ENCODE measurements around the gene DOC2A. TPM values are rescaled to one million over a fixed set of nuclear protein-coding genes. Genes with fewer than 3 reads are reported as not detected.

The DOC2A gene
- total RNA-seq, 1 donor from 2014 or later = 7.4 TPM

- peaks cover 4% of the 10 kb centered on the region for H3K36me3 Mint-ChIP-seq (ENCODE audit: low read depth, unreplicated experiment)
- peak overlapping the region; percentile 90 for H3K4me3 Mint-ChIP-seq (ENCODE audit: unreplicated experiment)
- no peaks in the 10 kb centered on the region for H3K9me3 Mint-ChIP-seq (ENCODE audit: unreplicated experiment)
- no peak for TF ChIP-seq CTCF (IDR thresholded peaks at IDR 0.05; ENCODE audit: unreplicated experiment)
- peak overlapping the region; percentile 78 for H3K27ac Mint-ChIP-seq (ENCODE audit: unreplicated experiment)
- H3K27me3 Mint-ChIP-seq (ENCODE audit: unreplicated experiment) = peaks cover 5% of the 10 kb centered on the region
- H3K4me1 Mint-ChIP-seq (ENCODE audit: unreplicated experiment) = peaks cover 21% of the 10 kb centered on the region
- no peak for DNase-seq (ENCODE audit: low spot score)
Measured at GRCh38 chr16:30053376-30054015, 42.7 kb upstream of the DOC2A start.

GRCh38 chr16:30052671-30053372 is 42.0 kb upstream of the DOC2A start:
- no peaks in the 10 kb centered on the region for H3K9me3 Mint-ChIP-seq (ENCODE audit: unreplicated experiment)
- H3K27ac Mint-ChIP-seq (ENCODE audit: unreplicated experiment) = no peak overlapping the region
- peaks cover 4% of the 10 kb centered on the region for H3K36me3 Mint-ChIP-seq (ENCODE audit: low read depth, unreplicated experiment)
- TF ChIP-seq CTCF (IDR thresholded peaks at IDR 0.05; ENCODE audit: unreplicated experiment) = no peak
- peak overlapping the region; percentile 90 for H3K4me3 Mint-ChIP-seq (ENCODE audit: unreplicated experiment)
- peak; percentile 94 for DNase-seq (ENCODE audit: low spot score)
- H3K27me3 Mint-ChIP-seq (ENCODE audit: unreplicated experiment) = peaks cover 5% of the 10 kb centered on the region
- peaks cover 21% of the 10 kb centered on the region for H3K4me1 Mint-ChIP-seq (ENCODE audit: unreplicated experiment)

GRCh38 chr16:30051518-30051917 is 40.7 kb upstream of the DOC2A start:
- no peaks in the 10 kb centered on the region for H3K9me3 Mint-ChIP-seq (ENCODE audit: unreplicated experiment)
- no peak for DNase-seq (ENCODE audit: low spot score)
- H3K27ac Mint-ChIP-seq (ENCODE audit: unreplicated experiment) = peak overlapping the region; percentile 54
- H3K36me3 Mint-ChIP-seq (ENCODE audit: low read depth, unreplicated experiment) = peaks cover 4% of the 10 kb centered on the region
- H3K27me3 Mint-ChIP-seq (ENCODE audit: unreplicated experiment) = peaks cover 12% of the 10 kb centered on the region
- TF ChIP-seq CTCF (IDR thresholded peaks at IDR 0.05; ENCODE audit: unreplicated experiment) = no peak
- peak overlapping the region; percentile 72 for H3K4me3 Mint-ChIP-seq (ENCODE audit: unreplicated experiment)
- H3K4me1 Mint-ChIP-seq (ENCODE audit: unreplicated experiment) = peaks cover 21% of the 10 kb centered on the region

- Mint-ChIP-seq H3K36me3 (ENCODE audit: low read depth, unreplicated experiment) (peaks cover 9% of the 10 kb centered on the region), H3K9me3 (ENCODE audit: unreplicated experiment) (no peaks in the 10 kb centered on the region), H3K27me3 (ENCODE audit: unreplicated experiment) (peaks cover 12% of the 10 kb centered on the region), H3K4me1 (ENCODE audit: unreplicated experiment) (peaks cover 16% of the 10 kb centered on the region), H3K4me3 (ENCODE audit: unreplicated experiment) (no peak overlapping the region), H3K27ac (ENCODE audit: unreplicated experiment) (no peak overlapping the region)
- no peak for DNase-seq (ENCODE audit: low spot score)
- TF ChIP-seq CTCF (IDR thresholded peaks at IDR 0.05; ENCODE audit: unreplicated experiment) = no peak
Measured at GRCh38 chr16:30049871-30050270, 39.0 kb upstream of the DOC2A start.

GRCh38 chr16:30046588-30046987 is 35.8 kb upstream of the DOC2A start:
- Mint-ChIP-seq H3K9me3 (ENCODE audit: unreplicated experiment) (no peaks in the 10 kb centered on the region), H3K4me1 (ENCODE audit: unreplicated experiment) (peaks cover 5% of the 10 kb centered on the region), H3K27ac (ENCODE audit: unreplicated experiment) (no peak overlapping the region), H3K4me3 (ENCODE audit: unreplicated experiment) (no peak overlapping the region), H3K36me3 (ENCODE audit: low read depth, unreplicated experiment) (peaks cover 9% of the 10 kb centered on the region), H3K27me3 (ENCODE audit: unreplicated experiment) (peaks cover 11% of the 10 kb centered on the region)
- no peak for DNase-seq (ENCODE audit: low spot score)
- TF ChIP-seq CTCF (IDR thresholded peaks at IDR 0.05; ENCODE audit: unreplicated experiment) = no peak
